Endodermal cell (in vitro differentiated cells): Measurements from ENCODE around the gene OPN1MW2. TPM values are rescaled to one million over a fixed set of nuclear protein-coding genes. Genes with fewer than 3 reads are reported as not detected.
"Not testable (repeated sequence)": the region's sequence is repeated elsewhere in the genome, so short reads cannot be mapped to it uniquely, and the experiment has no call there.

Experiments
- DNase-seq: peaks from one replicate; pipeline ENCODE4 v3.0.0-alpha.2; 2017
- H3K27ac ChIP-seq: 2 replicates; pipeline ENCODE4 v1.5.1; 2013; ENCODE audit warnings: mild to moderate bottlenecking, low read depth, low read length, moderate library complexity
- H3K27me3 ChIP-seq: 2 replicates; pipeline ENCODE4 v1.6.1; 2013; ENCODE audit warnings: mild to moderate bottlenecking, low read length, moderate library complexity; ENCODE audit not compliant: insufficient read depth, control insufficient read depth, poor library complexity, severe bottlenecking
- H3K36me3 ChIP-seq: 2 replicates; pipeline ENCODE4 v1.7.0; 2013; ENCODE audit warnings: mild to moderate bottlenecking, low read length, moderate library complexity; ENCODE audit not compliant: control insufficient read depth, insufficient read depth
- H3K4me1 ChIP-seq: one replicate; pipeline ENCODE4 v1.7.0; 2013; ENCODE audit warnings: low read length; ENCODE audit not compliant: control insufficient read depth, insufficient read depth
- H3K4me3 ChIP-seq: 2 replicates; pipeline ENCODE4 v1.5.1; 2013; ENCODE audit warnings: mild to moderate bottlenecking, low read length, moderate library complexity
- H3K9ac ChIP-seq: 2 replicates; pipeline ENCODE4 v1.6.1; 2013; ENCODE audit warnings: mild to moderate bottlenecking, low read length, moderate library complexity; ENCODE audit not compliant: poor library complexity, severe bottlenecking; ENCODE audit errors: extremely low read depth
- H3K9me3 ChIP-seq: 2 replicates; pipeline ENCODE4 v1.6.1; 2013; ENCODE audit warnings: mild to moderate bottlenecking, low read length, moderate library complexity; ENCODE audit not compliant: control insufficient read depth
- H3K27ac Mint-ChIP-seq: 2 replicates; pipeline ENCODE4 v1.8.0; 2020; ENCODE audit warnings: mixed read lengths
- H3K27me3 Mint-ChIP-seq: 2 replicates; pipeline ENCODE4 v1.8.0; 2021; ENCODE audit warnings: mild to moderate bottlenecking, mixed read lengths; ENCODE audit not compliant: insufficient read depth
- H3K36me3 Mint-ChIP-seq: 2 replicates; pipeline ENCODE4 v1.8.0; 2020; ENCODE audit warnings: low read depth, mixed read lengths
- H3K4me1 Mint-ChIP-seq: 2 replicates; pipeline ENCODE4 v1.8.0; 2020; ENCODE audit warnings: mixed read lengths
- H3K4me3 Mint-ChIP-seq: 2 replicates; pipeline ENCODE4 v1.8.0; 2020; ENCODE audit warnings: mild to moderate bottlenecking, moderate library complexity, mixed read lengths
- H3K9me3 Mint-ChIP-seq: 2 replicates; pipeline ENCODE4 v1.8.0; 2020; ENCODE audit warnings: mild to moderate bottlenecking, mixed read lengths
- WGBS, 2 experiments: methylation state at CpG; one replicate each; pipeline versions ENCODE4 v1.1.5 to v1.1.7; 2013; ENCODE audit warnings: missing lambda C conversion rate in 2 of 2, mixed read lengths in 1 of 2; ENCODE audit not compliant: insufficient coverage in 1 of 2, insufficient read length in 1 of 2; 5-methylcytosine and 5-hydroxymethylcytosine counted together
- total RNA-seq, 2 donors: library from RNA; stranded (reverse); fragmentation: NEBNext Ultra II Directional in 1 of 2; extraction: Animal tissue kit (Norgen Biotek cat#: 25700) in 1 of 2; gene quantifications; 2 replicates in 1 of 2; 3 replicates in 1 of 2; pipeline ENCODE4 v1.2.1, GENCODE V29; 2021

Gene OPN1MW2
- total RNA-seq, 2 donors from 2014 or later = not detected

DNA sequence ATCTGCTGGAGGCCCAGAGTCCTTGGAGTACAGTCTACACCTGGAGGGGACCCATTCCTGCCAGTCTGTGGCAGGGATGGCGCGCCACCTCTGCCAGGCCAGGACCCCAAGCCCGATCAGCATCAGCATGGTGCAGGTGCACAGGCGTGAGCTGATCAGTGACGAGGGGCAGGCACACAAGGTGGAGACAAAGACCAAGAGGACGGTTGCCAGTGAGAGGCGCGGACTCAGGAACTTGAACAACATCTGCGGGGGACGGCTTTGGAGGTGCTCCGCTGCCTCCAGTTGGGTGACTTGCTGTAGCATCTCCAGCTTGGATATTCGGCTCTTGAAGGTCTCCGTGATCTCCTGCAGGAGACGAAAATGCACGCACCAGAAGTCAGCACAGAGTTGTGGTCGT is 14.1 kb downstream of the OPN1MW2 start:
- not testable (repeated sequence) for H3K36me3 Mint-ChIP-seq, H3K36me3 ChIP-seq, H3K4me1 ChIP-seq, H3K9ac ChIP-seq, H3K9me3 ChIP-seq, DNase-seq, H3K27ac ChIP-seq, H3K27me3 ChIP-seq, H3K4me3 ChIP-seq, H3K27me3 Mint-ChIP-seq, H3K4me3 Mint-ChIP-seq, H3K4me1 Mint-ChIP-seq, H3K27ac Mint-ChIP-seq, H3K9me3 Mint-ChIP-seq
- no CpG with 5 or more reads among the region's 16 CpGs for WGBS, 2 experiments

DNA sequence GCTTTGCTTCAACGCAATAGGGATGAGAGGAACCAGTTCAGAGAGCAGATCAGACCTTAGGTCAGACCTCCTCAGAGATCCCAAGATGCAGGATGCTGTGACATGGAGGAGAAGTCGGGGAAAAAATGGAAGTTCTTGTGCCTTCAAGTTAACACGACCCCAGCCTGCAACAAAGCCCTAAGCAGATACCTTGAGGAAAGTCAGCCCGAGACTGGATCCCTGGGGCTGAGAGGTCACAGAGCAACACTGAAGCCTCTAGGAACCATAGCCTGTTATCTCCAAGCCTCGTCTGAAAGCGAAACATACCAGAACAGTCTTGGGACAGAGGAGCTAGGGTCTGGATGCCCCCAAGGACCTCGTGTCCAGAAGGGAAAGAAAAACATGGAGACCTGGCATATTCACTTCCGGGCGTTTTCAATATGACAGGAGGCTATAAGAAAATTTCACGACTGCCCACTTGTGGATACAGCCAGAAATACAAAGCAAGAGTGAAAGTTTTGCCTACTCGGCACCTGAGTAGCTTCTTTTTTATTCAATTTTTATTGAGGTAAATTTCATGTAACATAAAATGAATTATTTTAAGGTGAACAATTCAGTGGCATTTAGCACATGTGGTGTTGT is 19.5 kb downstream of the OPN1MW2 start:
- not testable (repeated sequence) for H3K27ac Mint-ChIP-seq, H3K27ac ChIP-seq, H3K4me3 ChIP-seq, H3K4me1 Mint-ChIP-seq, H3K4me3 Mint-ChIP-seq, H3K9ac ChIP-seq, H3K36me3 ChIP-seq, H3K4me1 ChIP-seq, H3K36me3 Mint-ChIP-seq, H3K27me3 Mint-ChIP-seq, DNase-seq, H3K9me3 ChIP-seq, H3K27me3 ChIP-seq
- H3K9me3 Mint-ChIP-seq = peaks cover 14% of the 10 kb centered on the region
- 90% methylated on average over 3 of the region's 11 CpGs; no CpG with 5 or more reads in 1 of the 2 experiments for WGBS, 2 experiments

DNA sequence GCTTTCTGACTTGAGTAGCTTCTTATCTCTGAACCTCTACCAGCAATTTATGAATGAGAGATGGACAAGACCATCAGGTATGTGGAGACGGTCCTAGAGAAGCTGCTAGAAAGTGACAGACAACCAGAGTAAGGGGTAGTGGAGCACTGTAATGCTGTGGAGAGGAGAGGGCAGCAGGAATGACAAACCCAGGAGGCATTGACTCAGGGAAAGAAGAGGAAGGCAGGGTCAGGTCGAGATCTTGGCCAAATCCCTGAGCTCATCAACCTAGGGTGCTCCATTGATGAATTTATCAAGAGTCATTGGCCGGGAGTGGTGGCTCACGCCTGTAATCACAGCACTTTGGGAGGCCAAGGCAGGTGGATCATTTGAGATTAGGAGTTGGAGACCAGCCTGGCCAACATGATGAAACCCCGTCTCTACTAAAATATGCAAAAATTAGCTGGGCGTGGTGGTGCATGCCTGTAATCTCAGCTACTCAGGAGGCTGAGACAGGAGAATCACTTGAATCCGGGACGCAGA is 20.5 kb downstream of the OPN1MW2 start:
- H3K27ac Mint-ChIP-seq, H3K4me1 Mint-ChIP-seq, H3K27me3 ChIP-seq, H3K27ac ChIP-seq, DNase-seq, H3K9me3 ChIP-seq, H3K36me3 Mint-ChIP-seq, H3K4me3 ChIP-seq, H3K27me3 Mint-ChIP-seq, H3K36me3 ChIP-seq, H3K4me3 Mint-ChIP-seq, H3K9ac ChIP-seq, H3K4me1 ChIP-seq: not testable (repeated sequence)
- WGBS, 2 experiments = 87 to 100% methylated on average over 1 to 4 of the region's 8 CpGs
- peaks cover 14% of the 10 kb centered on the region for H3K9me3 Mint-ChIP-seq

DNA sequence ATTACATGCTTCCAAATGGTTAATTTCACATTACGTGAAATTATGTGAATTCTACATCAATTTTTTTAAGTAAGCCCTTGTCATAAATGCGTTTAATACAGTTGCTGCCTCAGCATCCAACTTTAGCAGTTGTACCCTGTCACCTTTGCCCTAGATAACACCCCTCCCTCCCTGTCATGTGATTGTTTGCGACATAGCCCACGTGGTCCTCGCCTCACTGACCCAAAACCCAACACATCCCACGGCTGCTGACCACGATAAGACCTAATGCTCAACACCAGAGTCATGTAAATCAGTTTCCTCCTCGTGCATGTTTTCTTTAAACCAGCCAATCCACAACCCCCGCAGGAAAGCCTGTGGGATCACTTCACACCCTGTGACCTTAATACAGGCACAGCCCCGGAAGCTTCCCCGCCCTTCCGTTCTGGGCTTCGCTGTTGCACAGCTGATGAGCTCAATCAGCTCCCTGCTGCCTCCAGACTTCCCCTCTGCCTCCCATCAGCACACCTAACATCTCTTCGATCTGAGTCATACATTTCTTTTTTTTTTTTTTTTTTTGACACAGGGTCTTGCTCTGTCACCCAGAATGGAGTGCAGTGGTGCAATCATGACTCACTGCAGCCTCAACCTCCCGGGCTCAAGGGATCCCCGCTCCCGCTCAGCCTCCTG is 28.0 kb downstream of the OPN1MW2 start:
- H3K4me1 Mint-ChIP-seq = not testable (repeated sequence)
- WGBS, 2 experiments = no CpG with 5 or more reads among the region's 17 CpGs

DNA sequence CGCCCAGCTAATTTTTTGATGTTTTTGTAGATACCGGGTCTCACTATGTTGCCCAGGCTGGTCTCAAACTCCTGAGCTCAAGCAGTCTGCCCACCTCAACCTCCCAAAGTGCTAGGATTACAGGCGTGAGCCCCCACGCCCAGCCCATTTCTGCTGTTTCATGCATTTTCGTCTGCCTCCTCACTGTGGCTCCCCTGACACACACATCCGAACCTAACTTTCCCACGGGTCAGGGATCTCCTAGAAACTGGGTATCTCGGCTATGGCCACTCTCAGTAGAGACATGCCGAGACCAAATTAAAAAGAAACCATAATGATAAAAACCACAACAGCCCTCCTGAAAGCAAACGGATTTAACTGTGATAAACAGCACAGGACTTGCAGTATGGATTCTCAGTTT is 28.5 kb downstream of the OPN1MW2 start:
- H3K9me3 Mint-ChIP-seq = not testable (repeated sequence)
- WGBS, 2 experiments = no CpG with 5 or more reads among the region's 10 CpGs

More for the DNA sequence above, 28.0 kb downstream of the OPN1MW2 start:
- H3K27ac Mint-ChIP-seq, H3K4me3 ChIP-seq, DNase-seq, H3K27me3 Mint-ChIP-seq, H3K36me3 Mint-ChIP-seq, H3K9me3 ChIP-seq, H3K4me1 ChIP-seq, H3K9ac ChIP-seq, H3K9me3 Mint-ChIP-seq, H3K27ac ChIP-seq, H3K27me3 ChIP-seq, H3K36me3 ChIP-seq, H3K4me3 Mint-ChIP-seq: not testable (repeated sequence)

DNA sequence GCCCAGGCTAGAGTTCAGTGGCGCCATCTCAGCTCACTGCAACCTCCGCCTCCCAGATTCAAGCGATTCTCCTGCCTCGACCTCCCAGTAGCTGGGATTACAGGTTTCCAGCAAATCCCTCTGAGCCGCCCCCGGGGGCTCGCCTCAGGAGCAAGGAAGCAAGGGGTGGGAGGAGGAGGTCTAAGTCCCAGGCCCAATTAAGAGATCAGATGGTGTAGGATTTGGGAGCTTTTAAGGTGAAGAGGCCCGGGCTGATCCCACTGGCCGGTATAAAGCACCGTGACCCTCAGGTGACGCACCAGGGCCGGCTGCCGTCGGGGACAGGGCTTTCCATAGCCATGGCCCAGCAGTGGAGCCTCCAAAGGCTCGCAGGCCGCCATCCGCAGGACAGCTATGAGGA is 37.7 kb downstream of the OPN1MW2 start, which contains the start of gene OPN1MW3:
Gene OPN1MW3, plus strand, starts transcription at position 301 of the 400 bp plus-strand sequence. Its CDS starts 38 bp downstream, at position 339.
- H3K27me3 ChIP-seq, H3K9me3 Mint-ChIP-seq, H3K36me3 Mint-ChIP-seq, H3K4me3 ChIP-seq, H3K9ac ChIP-seq, H3K27ac Mint-ChIP-seq, DNase-seq, H3K9me3 ChIP-seq, H3K36me3 ChIP-seq, H3K4me3 Mint-ChIP-seq, H3K27me3 Mint-ChIP-seq, H3K27ac ChIP-seq, H3K4me1 ChIP-seq, H3K4me1 Mint-ChIP-seq: not testable (repeated sequence)
- no CpG with 5 or more reads among the region's 17 CpGs for WGBS, 2 experiments

More for the DNA sequence above, 28.5 kb downstream of the OPN1MW2 start:
- not testable (repeated sequence) for H3K27ac Mint-ChIP-seq, H3K4me3 ChIP-seq, H3K27me3 Mint-ChIP-seq, H3K36me3 ChIP-seq, H3K36me3 Mint-ChIP-seq, H3K9me3 ChIP-seq, H3K4me3 Mint-ChIP-seq, H3K4me1 ChIP-seq, DNase-seq, H3K9ac ChIP-seq, H3K27me3 ChIP-seq, H3K4me1 Mint-ChIP-seq, H3K27ac ChIP-seq

DNA sequence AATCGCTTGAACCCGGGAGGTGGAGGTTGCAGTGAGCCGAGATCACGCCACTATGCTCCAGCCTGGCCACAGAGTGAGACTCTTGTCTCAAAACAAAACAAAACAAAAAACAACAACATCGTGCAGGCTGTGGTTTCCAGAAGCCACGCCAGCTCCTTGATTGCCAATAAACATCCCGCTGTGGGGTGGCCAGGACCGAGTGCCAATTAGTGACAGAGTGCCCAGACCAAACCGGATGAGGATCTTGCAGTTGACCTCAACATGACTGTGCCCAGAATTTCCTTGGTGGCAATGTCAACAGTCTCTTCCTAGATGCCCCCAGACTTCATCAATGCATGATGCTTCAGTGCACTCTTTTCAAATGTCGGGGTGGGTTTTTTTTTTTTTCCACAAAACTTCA is 39.2 kb downstream of the OPN1MW2 start:
- H3K4me3 ChIP-seq, H3K36me3 Mint-ChIP-seq, H3K9me3 ChIP-seq, H3K36me3 ChIP-seq, H3K27ac Mint-ChIP-seq, H3K9ac ChIP-seq, H3K4me1 ChIP-seq, DNase-seq, H3K4me1 Mint-ChIP-seq, H3K9me3 Mint-ChIP-seq, H3K4me3 Mint-ChIP-seq, H3K27ac ChIP-seq, H3K27me3 ChIP-seq, H3K27me3 Mint-ChIP-seq: not testable (repeated sequence)
- no CpG with 5 or more reads among the region's 10 CpGs for WGBS, 2 experiments
